Osteoblast (primary cell): ENCODE results near the gene CDC14B. TPM values are rescaled to one million over a fixed set of nuclear protein-coding genes. Genes with fewer than 3 reads are reported as not detected.
"Not testable (repeated sequence)": the region's sequence is repeated elsewhere in the genome, so short reads cannot be mapped to it uniquely, and the experiment has no call there.

ENCODE experiments used
- DNase-seq: peaks from one replicate; pipeline ENCODE4 v3.0.0; 2011; ENCODE audit warnings: low spot score, mixed read lengths; ENCODE audit not compliant: insufficient read length; ENCODE audit errors: missing footprints
- H2AFZ ChIP-seq: 2 replicates; pipeline ENCODE4 v1.6.0; 2011; ENCODE audit warnings: mild to moderate bottlenecking, low read length
- H3K27ac ChIP-seq: 2 replicates; pipeline ENCODE4 v1.5.1; 2011; ENCODE audit warnings: mild to moderate bottlenecking, low read depth, low read length, moderate library complexity
- H3K27me3 ChIP-seq: 2 replicates; pipeline ENCODE4 v1.6.0; 2012; ENCODE audit warnings: mild to moderate bottlenecking, control low read depth, inconsistent platforms, low read length, moderate library complexity; ENCODE audit not compliant: insufficient read depth
- H3K36me3 ChIP-seq: 2 replicates; pipeline ENCODE4 v1.5.1; 2011; ENCODE audit warnings: mild to moderate bottlenecking, low read length, control low read depth, moderate library complexity; ENCODE audit not compliant: insufficient read depth
- H3K4me1 ChIP-seq: 2 replicates; pipeline ENCODE4 v1.5.1; 2011; ENCODE audit warnings: mild to moderate bottlenecking, low read length, control low read depth, moderate library complexity; ENCODE audit not compliant: insufficient read depth
- H3K4me2 ChIP-seq: 2 replicates; pipeline ENCODE4 v1.6.0; 2011; ENCODE audit warnings: mild to moderate bottlenecking, low read length; ENCODE audit not compliant: insufficient read depth
- H3K4me3 ChIP-seq: fragments of 200-600 bp; sonication (generic); 3 replicates; pipeline ENCODE4 v1.5.1; 2012; ENCODE audit warnings: mild to moderate bottlenecking, low read length, inconsistent platforms; ENCODE audit not compliant: insufficient read depth
- H3K79me2 ChIP-seq: 2 replicates; pipeline ENCODE4 v1.6.0; 2012; ENCODE audit warnings: mild to moderate bottlenecking, low read length, control low read depth, inconsistent platforms; ENCODE audit not compliant: insufficient read depth
- H3K9me3 ChIP-seq: 2 replicates; pipeline ENCODE4 v1.5.1; 2011; ENCODE audit warnings: low read depth, low read length, control low read depth
- H4K20me1 ChIP-seq: 2 replicates; pipeline ENCODE4 v1.6.0; 2012; ENCODE audit warnings: mild to moderate bottlenecking, low read length, control low read depth; ENCODE audit not compliant: insufficient read depth
- total RNA-seq: library from RNA; depleted of rRNA; stranded (reverse); fragments of >200 nt; gene quantifications from 2 replicates; pipeline ENCODE4 v1.2.3, GENCODE V29; 2012
- TF ChIP-seq, protein P1 (sequence below): IDR thresholded peaks from 2 replicates; pipeline ENCODE4 v1.5.1; 2011; ENCODE audit warnings: mild to moderate bottlenecking, low read depth, low read length, moderate library complexity; ENCODE audit errors: extremely low read depth

The CDC14B gene
- total RNA-seq, 1 donor: 43.4 TPM

DNA sequence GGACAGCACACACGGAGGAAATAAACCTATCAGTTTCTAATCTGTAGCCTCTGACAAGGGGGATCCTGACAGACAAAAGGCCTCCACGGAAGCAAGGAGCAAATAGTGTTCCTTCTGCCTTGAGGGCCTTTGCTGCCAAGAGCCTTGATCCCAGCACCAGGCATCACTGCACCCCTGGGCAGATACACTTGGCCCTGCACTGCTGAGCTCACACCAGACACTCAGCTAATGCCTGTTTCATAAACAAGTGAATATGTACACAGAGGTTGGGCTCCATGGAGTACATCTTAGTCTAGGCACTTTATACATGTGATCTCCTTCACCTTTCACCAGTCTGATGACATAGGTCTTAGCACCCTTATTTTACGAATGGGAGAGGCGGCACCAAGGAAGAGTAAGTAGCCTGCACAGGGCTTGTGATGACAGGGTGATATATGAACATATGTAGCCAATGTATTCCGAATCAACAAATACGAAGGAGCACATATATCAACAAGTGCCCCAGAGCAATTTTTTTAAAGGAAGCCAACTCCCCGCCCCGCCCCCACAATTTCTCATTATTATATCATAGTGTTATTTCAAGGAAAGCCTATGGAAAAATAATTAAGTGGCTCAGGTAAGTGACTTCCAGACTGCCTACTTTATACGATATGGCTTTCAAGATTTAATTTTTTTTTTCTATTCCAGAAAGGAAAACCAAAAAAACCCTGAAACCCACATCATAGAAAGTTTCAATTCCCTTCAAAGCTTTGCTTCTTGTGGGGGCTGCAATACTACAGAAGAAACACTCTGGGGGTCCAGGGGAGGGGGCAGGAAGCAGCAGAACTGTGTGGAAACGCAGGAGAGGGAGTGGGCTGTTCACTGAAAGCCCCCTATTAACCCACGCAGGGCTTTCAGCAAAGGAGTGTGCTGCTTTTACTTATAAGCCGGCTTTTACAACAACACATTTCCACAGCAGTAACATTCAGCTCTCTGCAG is 32.0 kb downstream of the CDC14B start:
- no peak overlapping the region for H3K4me2 ChIP-seq
- H3K4me1 ChIP-seq: no peaks in the 10 kb centered on the region
- peaks cover 3% of the 10 kb centered on the region for H4K20me1 ChIP-seq
- DNase-seq: no peak
- H3K27ac ChIP-seq: no peak overlapping the region
- no peaks in the 10 kb centered on the region for H3K27me3 ChIP-seq
- no peak overlapping the region for H3K4me3 ChIP-seq
- H3K79me2 ChIP-seq: peaks cover 24% of the 10 kb centered on the region
- H3K9me3 ChIP-seq: no peaks in the 10 kb centered on the region
- no peak overlapping the region for H2AFZ ChIP-seq
- TF ChIP-seq, protein P1, sequence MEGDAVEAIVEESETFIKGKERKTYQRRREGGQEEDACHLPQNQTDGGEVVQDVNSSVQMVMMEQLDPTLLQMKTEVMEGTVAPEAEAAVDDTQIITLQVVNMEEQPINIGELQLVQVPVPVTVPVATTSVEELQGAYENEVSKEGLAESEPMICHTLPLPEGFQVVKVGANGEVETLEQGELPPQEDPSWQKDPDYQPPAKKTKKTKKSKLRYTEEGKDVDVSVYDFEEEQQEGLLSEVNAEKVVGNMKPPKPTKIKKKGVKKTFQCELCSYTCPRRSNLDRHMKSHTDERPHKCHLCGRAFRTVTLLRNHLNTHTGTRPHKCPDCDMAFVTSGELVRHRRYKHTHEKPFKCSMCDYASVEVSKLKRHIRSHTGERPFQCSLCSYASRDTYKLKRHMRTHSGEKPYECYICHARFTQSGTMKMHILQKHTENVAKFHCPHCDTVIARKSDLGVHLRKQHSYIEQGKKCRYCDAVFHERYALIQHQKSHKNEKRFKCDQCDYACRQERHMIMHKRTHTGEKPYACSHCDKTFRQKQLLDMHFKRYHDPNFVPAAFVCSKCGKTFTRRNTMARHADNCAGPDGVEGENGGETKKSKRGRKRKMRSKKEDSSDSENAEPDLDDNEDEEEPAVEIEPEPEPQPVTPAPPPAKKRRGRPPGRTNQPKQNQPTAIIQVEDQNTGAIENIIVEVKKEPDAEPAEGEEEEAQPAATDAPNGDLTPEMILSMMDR: no peak
- no peaks in the 10 kb centered on the region for H3K36me3 ChIP-seq

DNA sequence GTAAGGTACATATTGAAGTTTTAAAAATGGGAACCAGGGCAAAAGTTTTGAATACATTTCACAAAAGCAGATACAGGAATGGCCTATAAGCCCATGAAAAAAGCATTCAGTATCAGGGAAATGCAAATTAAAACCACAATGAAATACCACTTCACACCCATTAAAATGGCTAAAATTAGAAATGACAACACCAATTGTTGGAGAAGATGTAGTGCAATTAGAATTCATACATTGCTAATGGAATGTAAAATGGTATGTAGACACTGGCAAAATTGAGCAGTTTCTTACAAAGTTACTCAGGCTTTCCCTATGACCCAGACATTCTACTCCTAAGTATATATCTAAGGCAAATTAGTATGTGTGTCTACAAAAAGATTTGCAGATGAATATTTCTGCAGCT is 34.2 kb downstream of the CDC14B start:
- TF ChIP-seq, protein P1: no peak
- Histone ChIP-seq H3K27ac (no peak overlapping the region), H3K9me3 (no peaks in the 10 kb centered on the region), H4K20me1 (peaks cover 3% of the 10 kb centered on the region), H3K27me3 (no peaks in the 10 kb centered on the region), H3K4me1 (no peaks in the 10 kb centered on the region), H3K36me3 (no peaks in the 10 kb centered on the region), H2AFZ (no peak overlapping the region), H3K79me2 (peaks cover 22% of the 10 kb centered on the region), H3K4me3 (no peak overlapping the region), H3K4me2 (no peak overlapping the region)
- no peak for DNase-seq

DNA sequence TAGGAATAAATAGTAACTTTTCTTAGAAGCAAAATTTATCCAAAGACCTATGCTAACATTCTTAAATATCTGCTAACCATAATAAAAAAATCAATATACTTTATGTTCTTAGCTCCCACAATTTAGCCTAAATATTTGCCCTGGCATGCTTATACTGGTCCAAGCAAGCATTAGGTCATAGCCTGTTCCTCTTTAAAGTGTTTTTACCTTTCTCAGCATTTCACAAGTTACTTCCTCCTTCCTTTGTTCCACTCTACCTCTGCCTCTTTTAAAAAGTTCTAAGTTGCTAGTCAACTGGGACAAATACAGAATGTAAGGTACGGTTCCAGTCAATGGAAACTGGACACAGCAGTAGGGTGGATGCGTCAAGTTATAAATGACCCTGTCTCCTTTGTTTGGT is 37.4 kb downstream of the CDC14B start:
- not testable (repeated sequence) for DNase-seq, H3K4me3 ChIP-seq, H3K27me3 ChIP-seq, H3K4me1 ChIP-seq, H2AFZ ChIP-seq, H3K36me3 ChIP-seq, H3K9me3 ChIP-seq, H3K27ac ChIP-seq, H3K4me2 ChIP-seq, H4K20me1 ChIP-seq
- H3K79me2 ChIP-seq: peaks cover 10% of the 10 kb centered on the region

DNA sequence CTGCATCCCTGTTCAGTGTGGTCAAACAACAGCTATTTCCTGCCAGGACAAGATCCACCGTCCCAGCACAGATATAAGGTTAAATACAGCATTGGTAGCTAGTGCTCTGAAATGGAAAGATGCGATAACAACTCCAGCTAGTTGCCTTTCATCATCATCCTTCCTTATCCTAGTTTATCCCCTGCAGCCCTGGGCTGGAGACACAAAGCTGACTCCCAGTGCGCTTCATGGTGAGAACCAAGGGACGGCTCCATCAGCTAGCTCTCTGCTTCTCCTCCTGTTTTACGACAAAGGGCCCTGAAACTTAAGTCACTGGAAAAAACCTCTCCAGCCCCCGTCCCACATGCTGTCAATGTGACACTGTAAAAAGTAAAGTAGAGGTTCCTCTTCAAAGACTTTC is 37.9 kb downstream of the CDC14B start:
- no peak for DNase-seq
- peaks cover 8% of the 10 kb centered on the region for H3K79me2 ChIP-seq
- H3K4me1 ChIP-seq: no peaks in the 10 kb centered on the region
- no peaks in the 10 kb centered on the region for H4K20me1 ChIP-seq
- no peak overlapping the region for H3K27ac ChIP-seq
- no peaks in the 10 kb centered on the region for H3K27me3 ChIP-seq
- H3K9me3 ChIP-seq: no peaks in the 10 kb centered on the region
- no peaks in the 10 kb centered on the region for H3K36me3 ChIP-seq
- no peak overlapping the region for H3K4me3 ChIP-seq
- H3K4me2 ChIP-seq: no peak overlapping the region
- TF ChIP-seq, protein P1: no peak
- no peak overlapping the region for H2AFZ ChIP-seq
